Smooth muscle cell (in vitro differentiated cells): ENCODE data around the gene FAAP20. TPM values are rescaled to one million over a fixed set of nuclear protein-coding genes. Genes with fewer than 3 reads are reported as not detected.
A peak's percentile ranks its signal among the peaks of the same experiment; 100 is the strongest.

ENCODE experiments used
- DNase-seq: peaks from one replicate; lab custom pipeline; 2025; ENCODE audit not compliant: unreplicated experiment; lab: John Stamatoyannopoulos, UW
- H2AFZ ChIP-seq: fragments of 200-600 bp; sonication (generic); 2 replicates; pipeline ENCODE4 v1.6.0; 2016; ENCODE audit warnings: antibody characterized with exemption, low read depth, mild to moderate bottlenecking
- H3F3A ChIP-seq: fragments of 200-600 bp; sonication (generic); 2 replicates; pipeline ENCODE4 v1.6.0; 2017; ENCODE audit warnings: antibody characterized with exemption, low read depth
- H3K27ac ChIP-seq: fragments of 200-600 bp; sonication (generic); 2 replicates; pipeline ENCODE4 v1.5.1; 2016; ENCODE audit warnings: low read depth, mild to moderate bottlenecking
- H3K27me3 ChIP-seq: fragments of 200-600 bp; sonication (generic); 2 replicates; pipeline ENCODE4 v1.6.1; 2016; ENCODE audit warnings: low read depth, mild to moderate bottlenecking
- H3K36me3 ChIP-seq: fragments of 200-600 bp; sonication (generic); 2 replicates; pipeline ENCODE4 v1.5.1; 2016; ENCODE audit warnings: low read depth
- H3K4me1 ChIP-seq: fragments of 200-600 bp; sonication (generic); 2 replicates; pipeline ENCODE4 v1.5.1; 2016; ENCODE audit warnings: low read depth
- H3K4me2 ChIP-seq: fragments of 200-600 bp; sonication (generic); 2 replicates; pipeline ENCODE4 v1.6.0; 2016; ENCODE audit warnings: mild to moderate bottlenecking
- H3K4me3 ChIP-seq: fragments of 200-600 bp; sonication (generic); 2 replicates; pipeline ENCODE4 v1.5.1; 2016; ENCODE audit warnings: mild to moderate bottlenecking
- H3K79me2 ChIP-seq: fragments of 200-600 bp; sonication (generic); 2 replicates; pipeline ENCODE4 v1.6.0; 2016; ENCODE audit warnings: low read depth, mild to moderate bottlenecking
- H3K9ac ChIP-seq: fragments of 200-600 bp; sonication (generic); 2 replicates; pipeline ENCODE4 v1.6.0; 2016; ENCODE audit warnings: low read depth
- H3K9me3 ChIP-seq: fragments of 200-600 bp; sonication (generic); replicated peaks from 2 replicates; pipeline ENCODE4 v1.5.1; 2016; ENCODE audit warnings: low read depth
- H4K20me1 ChIP-seq: fragments of 200-600 bp; sonication (generic); 2 replicates; pipeline ENCODE4 v1.6.0; 2016; ENCODE audit warnings: low read depth
- WGBS: methylation state at CpG from one replicate; pipeline ENCODE4 v1.1.7; 2016; ENCODE audit warnings: low lambda C conversion rate; 5-methylcytosine and 5-hydroxymethylcytosine counted together
- polyA plus RNA-seq: library from polyadenylated mRNA; unstranded; fragments of >200 nt; fragmentation: Nextera tagmentation; extraction: Ambion mirVana; gene quantifications from 2 replicates; pipeline ENCODE4 v1.2.1, GENCODE V29; 2016
- total RNA-seq: library from RNA; depleted of rRNA; stranded (reverse); fragments of >200 nt; gene quantifications from 2 replicates; pipeline ENCODE4 v1.2.3, GENCODE V29; 2014
- TF ChIP-seq, protein P1 (sequence below): fragments of 200-600 bp; sonication (generic); IDR thresholded peaks from 2 replicates; pipeline ENCODE4 v1.5.1; 2017; ENCODE audit warnings: borderline replicate concordance, mild to moderate bottlenecking, antibody characterized with exemption; ENCODE audit not compliant: insufficient read depth, poor library complexity, severe bottlenecking

The FAAP20 gene
- total and polyA plus RNA-seq, 2 experiments from 2014 or later = 33.1 to 162 TPM

DNA sequence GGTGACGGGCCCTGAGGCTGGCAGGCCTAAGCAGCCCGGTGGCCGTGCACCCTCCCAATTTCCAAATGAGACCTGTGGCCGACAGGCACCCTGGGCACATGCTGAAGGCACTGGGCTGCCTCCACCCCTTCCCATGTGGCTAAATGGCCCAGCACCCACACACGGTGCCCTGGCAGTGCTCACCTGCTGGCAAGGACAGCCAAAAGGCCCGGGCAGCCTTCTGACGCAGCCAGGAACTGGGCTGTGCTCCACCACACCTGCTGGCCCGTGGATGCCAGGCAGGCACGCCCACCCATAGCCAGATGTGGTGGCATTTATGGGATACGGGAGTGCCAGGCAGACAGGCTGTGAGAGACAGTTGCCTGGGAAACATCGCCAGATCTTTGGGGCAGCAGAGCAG lies 4.0 kb upstream of the FAAP20 start:
- H3F3A ChIP-seq = peaks cover 4% of the 10 kb centered on the region
- WGBS = 94% methylated on average over 11 of the region's 11 CpGs
- TF ChIP-seq, protein P1, sequence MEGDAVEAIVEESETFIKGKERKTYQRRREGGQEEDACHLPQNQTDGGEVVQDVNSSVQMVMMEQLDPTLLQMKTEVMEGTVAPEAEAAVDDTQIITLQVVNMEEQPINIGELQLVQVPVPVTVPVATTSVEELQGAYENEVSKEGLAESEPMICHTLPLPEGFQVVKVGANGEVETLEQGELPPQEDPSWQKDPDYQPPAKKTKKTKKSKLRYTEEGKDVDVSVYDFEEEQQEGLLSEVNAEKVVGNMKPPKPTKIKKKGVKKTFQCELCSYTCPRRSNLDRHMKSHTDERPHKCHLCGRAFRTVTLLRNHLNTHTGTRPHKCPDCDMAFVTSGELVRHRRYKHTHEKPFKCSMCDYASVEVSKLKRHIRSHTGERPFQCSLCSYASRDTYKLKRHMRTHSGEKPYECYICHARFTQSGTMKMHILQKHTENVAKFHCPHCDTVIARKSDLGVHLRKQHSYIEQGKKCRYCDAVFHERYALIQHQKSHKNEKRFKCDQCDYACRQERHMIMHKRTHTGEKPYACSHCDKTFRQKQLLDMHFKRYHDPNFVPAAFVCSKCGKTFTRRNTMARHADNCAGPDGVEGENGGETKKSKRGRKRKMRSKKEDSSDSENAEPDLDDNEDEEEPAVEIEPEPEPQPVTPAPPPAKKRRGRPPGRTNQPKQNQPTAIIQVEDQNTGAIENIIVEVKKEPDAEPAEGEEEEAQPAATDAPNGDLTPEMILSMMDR = no peak
- no peak overlapping the region for H3K4me3 ChIP-seq
- no peak overlapping the region for H2AFZ ChIP-seq
- H4K20me1 ChIP-seq = no peaks in the 10 kb centered on the region
- H3K4me1 ChIP-seq = peaks cover 8% of the 10 kb centered on the region
- H3K9me3 ChIP-seq = no peaks in the 10 kb centered on the region
- no peaks in the 10 kb centered on the region for H3K27me3 ChIP-seq
- H3K27ac ChIP-seq = no peak overlapping the region
- peaks cover 18% of the 10 kb centered on the region for H3K79me2 ChIP-seq
- no peaks in the 10 kb centered on the region for H3K36me3 ChIP-seq
- no peak overlapping the region for H3K9ac ChIP-seq
- no peak overlapping the region for H3K4me2 ChIP-seq
- DNase-seq = no peak

DNA sequence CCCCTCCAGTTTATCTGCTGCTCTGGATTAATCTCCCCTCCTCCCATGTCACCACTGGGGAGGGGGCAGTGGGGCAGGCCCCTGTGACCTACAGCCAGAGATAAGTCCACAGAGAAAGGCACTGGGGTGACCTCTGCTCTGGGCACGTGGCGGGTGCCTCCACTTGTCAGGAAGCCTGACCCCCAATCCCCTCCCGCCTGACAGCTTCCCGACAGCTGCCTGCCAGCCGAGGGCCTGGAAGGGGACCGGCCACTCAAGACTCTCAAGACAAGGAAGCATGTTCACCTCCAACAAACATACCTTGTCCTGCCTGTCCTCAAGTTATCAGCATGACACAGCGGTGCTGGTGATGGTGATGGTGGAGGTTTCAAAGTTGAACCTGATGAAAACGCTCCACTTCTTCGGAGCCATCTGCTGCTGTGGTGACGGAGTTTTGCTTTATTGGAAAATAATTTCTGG lies 3.2 kb upstream of the FAAP20 start:
- H3F3A ChIP-seq = peaks cover 13% of the 10 kb centered on the region
- H3K27me3 ChIP-seq = no peaks in the 10 kb centered on the region
- H3K27ac ChIP-seq = no peak overlapping the region
- H3K79me2 ChIP-seq = peaks cover 25% of the 10 kb centered on the region
- H2AFZ ChIP-seq = no peak overlapping the region
- no peak overlapping the region for H3K4me3 ChIP-seq
- H4K20me1 ChIP-seq = no peaks in the 10 kb centered on the region
- H3K36me3 ChIP-seq = no peaks in the 10 kb centered on the region
- 93% methylated on average over 10 of the region's 10 CpGs for WGBS
- no peak overlapping the region for H3K4me2 ChIP-seq
- no peak overlapping the region for H3K9ac ChIP-seq
- H3K4me1 ChIP-seq = peaks cover 13% of the 10 kb centered on the region
- H3K9me3 ChIP-seq = no peaks in the 10 kb centered on the region
- TF ChIP-seq, protein P1 = no peak
- no peak for DNase-seq

DNA sequence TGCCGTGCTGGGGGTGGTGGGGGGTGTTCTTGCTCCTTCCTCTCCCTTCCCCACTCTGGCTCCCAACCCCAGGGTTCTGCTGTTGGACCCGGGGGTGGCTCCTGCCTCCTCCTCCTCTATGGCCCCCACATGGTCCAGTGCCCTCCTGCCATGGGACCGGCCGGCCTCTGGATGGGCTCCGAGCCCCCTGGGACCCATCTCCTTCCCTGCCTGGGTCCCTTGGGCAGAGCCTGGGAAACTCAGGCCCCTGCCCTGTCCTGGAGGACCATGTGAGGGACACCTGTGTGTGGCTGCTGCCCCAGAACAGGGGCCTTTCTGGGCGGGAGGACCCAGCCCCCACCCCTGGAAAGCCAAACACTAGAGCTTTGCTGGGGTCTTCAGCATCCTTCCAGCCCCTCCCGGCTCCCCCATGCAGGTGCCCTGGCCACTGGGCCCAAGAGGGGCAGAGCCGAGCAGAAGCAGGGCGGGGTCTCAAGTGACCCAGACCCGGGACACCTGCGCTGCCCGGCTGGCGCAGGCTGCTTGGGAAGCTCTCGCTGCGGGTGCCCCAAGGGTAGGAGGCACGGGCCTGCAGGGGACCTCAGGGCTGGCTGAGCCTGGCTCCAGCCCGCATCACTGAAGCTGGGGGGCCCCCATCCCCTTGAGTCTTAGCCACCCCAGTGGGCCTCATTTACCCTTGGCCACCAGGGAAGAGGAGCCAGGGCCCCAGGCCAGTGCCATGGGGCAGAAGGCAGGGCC lies 2.5 kb upstream of the FAAP20 start:
- DNase-seq = no peak
- Histone ChIP-seq H3K4me3 (no peak overlapping the region), H3F3A (peaks cover 19% of the 10 kb centered on the region), H3K9me3 (no peaks in the 10 kb centered on the region), H3K27ac (no peak overlapping the region), H3K27me3 (no peaks in the 10 kb centered on the region), H2AFZ (no peak overlapping the region), H4K20me1 (no peaks in the 10 kb centered on the region), H3K36me3 (no peaks in the 10 kb centered on the region), H3K4me1 (peaks cover 16% of the 10 kb centered on the region), H3K4me2 (no peak overlapping the region), H3K9ac (no peak overlapping the region), H3K79me2 (peaks cover 31% of the 10 kb centered on the region)
- TF ChIP-seq, protein P1 = no peak
- 88% methylated on average over 17 of the region's 17 CpGs for WGBS

DNA sequence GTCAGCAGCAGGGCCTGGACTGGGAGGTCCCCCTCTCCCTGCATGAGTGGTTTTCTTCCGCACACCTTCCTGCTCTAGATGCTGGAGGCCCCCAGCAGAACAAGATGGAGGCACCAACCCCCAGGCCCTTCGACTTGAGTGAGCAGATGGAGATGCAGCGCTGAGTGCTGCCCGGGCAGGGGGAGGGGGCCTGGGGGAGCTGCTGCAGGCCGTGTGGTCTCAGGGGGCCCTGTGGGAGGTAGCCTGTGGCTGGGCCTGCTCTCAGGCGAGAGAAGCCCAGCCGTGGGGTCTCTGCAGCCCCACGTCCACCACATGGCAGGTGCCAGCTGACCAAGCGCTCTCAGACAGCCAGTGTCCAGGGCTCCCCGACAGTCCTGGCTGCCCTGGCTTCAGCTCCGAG lies 1.2 kb upstream of the FAAP20 start:
- WGBS = 87% methylated on average over 9 of the region's 11 CpGs
- Histone ChIP-seq H3K4me3 (no peak overlapping the region), H2AFZ (no peak overlapping the region), H3K9me3 (no peaks in the 10 kb centered on the region), H3K27me3 (no peaks in the 10 kb centered on the region), H3K79me2 (peaks cover 40% of the 10 kb centered on the region), H3K36me3 (no peaks in the 10 kb centered on the region), H3K9ac (no peak overlapping the region), H4K20me1 (no peaks in the 10 kb centered on the region), H3K27ac (peak overlapping the region; percentile 84), H3K4me2 (peak overlapping the region; percentile 99), H3K4me1 (peaks cover 20% of the 10 kb centered on the region), H3F3A (peaks cover 21% of the 10 kb centered on the region)
- no peak for DNase-seq
- TF ChIP-seq, protein P1 = no peak
